Omental fat pad (tissue), 4 donors: Measurements from ENCODE around the gene LEUTX. TPM values are rescaled to one million over a fixed set of nuclear protein-coding genes. Genes with fewer than 3 reads are reported as not detected.
A peak's percentile ranks its signal among the peaks of the same experiment; 100 is the strongest.

Experiments used
- ATAC-seq: fragments of 150-250 bp; one replicate; pipeline ENCODE4 v1.9.1; 2016; ENCODE audit warnings: mild to moderate bottlenecking, moderate library complexity; ENCODE audit not compliant: low FRiP score
- DNase-seq: peaks from one replicate; pipeline ENCODE4 v3.0.0-alpha.2; 2019; ENCODE audit warnings: low spot score
- CTCF ChIP-seq, 3 donors: fragments of 450-650 bp; IDR thresholded peaks; one replicate each; pipeline ENCODE4 v1.5.1; 2016 to 2017; ENCODE audit warnings: antibody characterized with exemption in 3 of 3, mild to moderate bottlenecking in 3 of 3, moderate library complexity in 2 of 3
- small RNA-seq: library from RNA; depleted of rRNA; stranded (forward); fragments of <200 nt; gene quantifications from one replicate; pipeline ENCODE3, GENCODE V24; 2016
- total RNA-seq, 4 donors: library from RNA; depleted of rRNA; stranded (reverse); fragments of >200 nt; gene quantifications; one replicate each; pipeline ENCODE4 v1.1.0, GENCODE V29; 2016

The LEUTX gene
- total RNA-seq, 4 donors from 2014 or later, result not detected

- TF ChIP-seq CTCF (IDR thresholded peaks at IDR 0.05), result no peak
- DNase-seq (no peak), ATAC-seq (no peak)
Measured at GRCh38 chr19:39832341-39833083, 53.9 kb downstream of the LEUTX start.

- DNase-seq (no peak), ATAC-seq (no peak)
- no peak for TF ChIP-seq CTCF (IDR thresholded peaks at IDR 0.05)
Measured at GRCh38 chr19:39833160-39833463, 54.5 kb downstream of the LEUTX start.

GRCh38 chr19:39833464-39834286 is 55.0 kb downstream of the LEUTX start, which contains the start of gene DYRK1B:
TSS of gene DYRK1B (minus strand) at chr19:39834162. CDS start at chr19:39831867, 2,295 bp downstream.
- no peak for TF ChIP-seq CTCF (IDR thresholded peaks at IDR 0.05)
- ATAC-seq, result peak; percentile 93
- peak; percentile 95 for DNase-seq

DNA sequence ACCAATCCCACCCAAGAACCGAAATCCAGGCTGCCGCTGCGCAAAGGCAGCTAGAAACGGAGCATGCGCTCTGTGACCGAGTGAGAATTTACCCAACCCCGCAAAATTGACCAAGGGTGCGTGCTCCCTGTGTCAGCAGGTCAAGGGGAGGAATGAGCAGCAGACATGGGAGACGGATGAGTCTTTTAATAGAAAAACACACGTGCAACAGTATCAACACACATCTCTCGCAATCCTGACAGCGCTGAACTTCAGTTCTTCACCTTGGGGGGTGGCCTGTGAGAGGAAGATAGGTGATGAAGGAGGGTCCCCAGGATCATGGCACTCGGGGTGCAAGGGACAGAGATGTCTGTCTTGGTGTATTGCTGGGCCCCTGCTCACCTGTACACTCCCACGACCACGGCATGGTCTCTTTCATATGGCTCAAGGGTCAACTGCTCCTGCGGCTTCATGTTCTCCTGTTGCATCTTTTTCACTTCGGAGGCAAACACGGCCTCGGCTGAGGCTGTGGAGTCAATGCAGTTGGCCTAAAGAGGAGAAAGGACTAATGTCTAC is 55.7 kb downstream of the LEUTX start:
- ATAC-seq (no peak), DNase-seq (no peak)
- TF ChIP-seq CTCF (IDR thresholded peaks at IDR 0.05), result no peak

Small RNAs within 50 kb of the gene (small RNA-seq; reads per million reads assigned to genes)
- gene MIR6719, result not detected

Other genes starting within 250 kb of the LEUTX start
- 1 to 10 TPM; 1.8 to 4.4 (median 2.3) TPM for gene EID2B, start 246.0 kb upstream of the LEUTX start, total RNA-seq
- 10 to 100 TPM in 2 of 4 donors, 1 to 10 TPM in 2; 6.2 to 13.6 (median 9.6) TPM for gene EID2, start 238.7 kb upstream of the LEUTX start, total RNA-seq
- not detected for gene LGALS13, start 176.3 kb upstream of the LEUTX start, total RNA-seq
- gene LGALS16, start 122.9 kb upstream of the LEUTX start, total RNA-seq, result not detected
- gene LGALS14, start 74.4 kb upstream of the LEUTX start, total RNA-seq, result not detected
- gene CLC, start 40.8 kb upstream of the LEUTX start, total RNA-seq, result not detected
- gene DYRK1B, start 55.3 kb downstream of the LEUTX start, total RNA-seq, result 1 to 10 TPM; 4.6 to 9.9 (median 5.3) TPM
- gene FBL, start 67.5 kb downstream of the LEUTX start, total RNA-seq, result 100 to 1,000 TPM; 103 to 194 (median 125) TPM
- 100 to 1,000 TPM in 1 of 4 donors, 10 to 100 TPM in 3; 12.5 to 197 (median 29.3) TPM for gene FCGBP, start 155.8 kb downstream of the LEUTX start, total RNA-seq
- 100 to 1,000 TPM in 1 of 4 donors, 10 to 100 TPM in 3; 52.6 to 141 (median 75.4) TPM for gene PSMC4, start 192.3 kb downstream of the LEUTX start, total RNA-seq
- gene ZNF546, start 218.2 kb downstream of the LEUTX start, total RNA-seq, result 10 to 100 TPM in 1 of 4 donors, 1 to 10 TPM in 3; 1.4 to 11.8 (median 6.7) TPM